ENCODE data around the gene AJAP1.

GRCh38 chr1:4631321-4631720 lies 23.1 kb upstream of the AJAP1 start:
- no peak for TF ChIP-seq CTCF (conservative IDR thresholded peaks at IDR 0.05)
- no peak for TF ChIP-seq ZFX (IDR thresholded peaks at IDR 0.05)
